NCI-H1417 treated with DMSO at 0.1 percent for 48 hours (cell line): Measurements from ENCODE around the gene PSMD5.
"Not testable (repeated sequence)": the region's sequence is repeated elsewhere in the genome, so short reads cannot be mapped to it uniquely, and the experiment has no call there.

ENCODE experiments used
- DNase-seq: peaks from one replicate; lab custom pipeline; 2025; lab: John Stamatoyannopoulos, UW

Gene PSMD5

DNA sequence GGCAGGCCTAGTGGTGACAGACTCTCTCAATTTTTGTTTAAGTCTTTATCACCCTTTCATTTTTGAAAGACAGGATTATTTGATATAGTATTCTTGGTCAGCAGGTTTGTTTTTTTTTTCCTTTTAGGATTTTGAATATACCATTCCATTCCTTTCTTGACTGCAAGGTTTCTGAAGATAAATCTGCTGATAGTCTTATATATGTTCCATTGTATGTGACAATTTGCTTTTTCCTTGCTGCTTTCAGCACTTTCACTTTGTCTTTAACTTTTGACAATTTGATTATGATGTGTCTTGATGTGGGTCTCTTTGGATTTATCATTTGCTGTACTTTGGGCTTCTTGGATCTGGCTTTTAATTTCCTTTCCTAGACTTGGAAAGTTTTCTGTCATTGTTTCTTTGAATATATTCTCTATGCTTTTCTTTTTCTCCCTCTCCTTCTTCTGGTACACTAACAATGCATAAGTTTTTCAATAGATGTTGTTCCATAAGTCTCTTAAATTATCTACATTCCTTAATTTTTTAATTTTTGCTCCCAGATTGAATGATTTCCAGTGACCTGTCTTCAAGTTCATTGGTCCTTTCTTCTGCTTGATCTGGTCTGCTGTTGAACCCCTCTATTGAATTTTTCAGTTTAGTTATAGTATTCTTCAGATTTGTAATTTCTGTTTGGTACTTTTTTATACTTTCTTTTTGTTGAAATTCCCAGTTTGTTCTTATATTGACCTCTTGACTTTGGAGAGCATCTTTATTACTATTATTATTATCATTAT lies 34.9 kb downstream of the PSMD5 start:
- DNase-seq, result no peak

DNA sequence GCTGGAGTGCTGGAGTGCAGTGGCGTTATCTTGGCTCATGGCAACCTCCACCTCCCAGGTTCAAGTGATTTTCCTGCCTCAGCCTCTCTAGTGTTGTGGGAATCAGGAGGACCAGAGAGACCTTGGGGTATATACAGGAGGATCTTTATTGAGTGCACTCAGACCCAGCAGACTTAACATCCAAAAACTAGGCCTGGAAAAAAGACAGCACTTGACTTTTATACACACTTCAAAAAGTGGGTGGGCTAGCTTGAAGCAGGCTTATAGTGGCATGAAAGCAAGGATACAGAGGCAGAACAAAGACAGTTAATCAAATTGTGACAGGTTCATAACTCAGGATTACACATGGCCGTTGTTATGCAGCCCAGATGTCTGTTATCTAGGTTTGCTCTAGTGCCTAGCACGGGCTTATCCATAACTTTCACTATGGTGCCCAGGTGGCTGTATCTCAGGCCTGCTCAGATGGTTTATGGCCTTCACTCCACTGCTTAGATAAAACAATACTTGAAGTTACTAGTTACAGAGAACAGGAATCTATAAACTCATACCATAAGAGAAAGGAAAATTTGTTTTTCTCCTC lies 37.8 kb downstream of the PSMD5 start:
- not testable (repeated sequence) for DNase-seq

DNA sequence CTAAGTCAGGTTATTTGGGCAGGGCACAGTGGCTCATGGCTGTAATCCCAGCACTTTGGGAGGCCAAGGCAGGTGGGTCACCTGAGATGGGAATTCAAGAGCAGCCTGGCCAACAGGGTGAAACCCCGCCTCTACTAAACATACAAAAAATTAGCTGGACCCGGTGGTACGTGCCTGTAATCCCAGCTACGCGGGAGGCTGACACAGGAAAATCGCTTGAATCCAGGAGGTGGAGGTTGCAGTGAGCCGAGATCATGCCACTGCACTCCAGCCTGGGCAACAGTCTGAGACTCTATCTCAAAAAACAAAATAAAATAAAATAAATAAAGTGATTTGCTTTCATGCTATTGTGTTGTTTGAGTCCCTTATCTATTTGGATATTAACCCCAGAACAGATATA lies 41.3 kb downstream of the PSMD5 start:
- DNase-seq, result no peak

DNA sequence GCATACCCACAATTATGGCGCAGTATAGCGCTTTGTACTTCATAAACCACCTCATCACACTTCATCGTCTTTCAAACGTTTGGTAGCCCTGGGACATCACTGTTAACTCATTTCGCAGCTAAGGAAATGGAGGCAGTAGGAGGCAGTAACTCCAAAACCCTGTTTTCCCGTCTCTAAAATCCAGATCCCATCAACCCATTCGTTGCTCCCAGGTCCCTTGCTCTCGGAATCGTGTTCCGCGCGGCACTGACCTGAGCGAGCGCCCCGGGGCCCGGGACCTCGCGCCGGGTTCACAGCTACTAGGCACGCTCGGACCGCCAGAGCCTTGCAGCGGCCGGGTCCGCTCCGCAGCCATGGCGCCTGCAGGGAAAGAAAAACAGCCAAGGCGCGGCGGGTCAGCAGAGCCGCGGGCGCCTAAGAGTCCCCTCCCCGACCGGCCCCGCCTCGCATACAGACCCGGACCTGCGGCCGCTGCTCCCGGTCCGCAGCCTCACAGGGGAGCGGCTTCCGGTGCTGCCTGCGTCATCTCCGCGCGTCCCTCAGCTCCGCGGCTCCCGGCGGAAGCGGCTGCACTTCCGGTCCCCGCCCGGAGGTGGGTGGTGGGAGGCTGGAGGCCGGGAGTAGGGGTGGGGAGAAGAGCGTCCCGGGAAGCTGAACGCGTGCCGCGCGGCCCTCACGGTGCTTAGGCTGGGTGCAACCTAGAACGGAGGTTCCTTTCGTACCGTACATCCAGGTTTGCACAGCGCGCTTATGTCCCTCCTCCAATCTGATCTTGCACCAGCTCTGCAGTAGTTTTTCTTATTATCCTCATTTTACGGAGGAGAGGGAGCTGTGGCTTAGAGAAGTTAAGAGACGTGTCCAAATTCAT lies 49.6 kb downstream of the PSMD5 start, which contains the start of gene FBXW2:
TSS of gene FBXW2 (minus strand) at position 519 of the 868 bp plus-strand sequence. CDS start 5,158 bp downstream, outside the sequence.
- peak; percentile 24 for DNase-seq

DNA sequence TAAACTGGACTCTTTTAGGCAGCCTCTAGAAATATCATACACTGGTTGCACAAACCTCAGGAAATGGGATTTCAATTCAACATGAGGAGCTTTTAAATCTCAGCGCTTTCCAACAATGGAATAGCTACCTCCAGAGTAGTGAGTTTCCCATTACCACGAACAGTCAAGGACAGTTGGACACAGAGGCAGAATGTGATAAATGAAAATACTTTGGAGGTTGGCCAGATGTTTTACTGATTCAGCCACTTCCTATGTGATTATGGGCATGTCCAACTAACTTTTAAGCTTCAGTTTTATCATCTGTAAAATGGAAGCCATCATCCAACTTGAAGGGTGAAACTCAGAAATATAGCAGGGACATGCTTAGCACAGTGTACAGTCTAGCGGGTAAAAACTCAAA lies 51.6 kb downstream of the PSMD5 start:
- no peak for DNase-seq

DNA sequence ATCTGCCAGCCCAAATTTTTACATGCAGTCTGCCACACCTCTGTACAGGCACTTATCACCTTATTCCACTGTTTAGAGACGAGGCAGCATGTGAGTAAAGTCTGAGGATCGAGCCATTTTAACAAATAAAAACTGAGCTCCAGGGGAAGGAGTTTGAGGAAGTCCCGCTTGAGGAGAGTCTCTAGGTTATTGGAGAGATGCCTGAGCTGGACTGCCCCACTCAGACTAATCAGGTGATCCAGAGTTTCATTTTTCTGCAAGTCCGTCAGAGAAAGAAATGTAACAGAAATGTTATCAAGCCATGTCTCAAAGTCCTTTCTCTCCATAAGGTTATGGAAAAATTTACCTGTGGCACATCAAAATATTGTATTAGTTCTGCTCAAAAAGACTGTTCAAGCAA lies 54.8 kb downstream of the PSMD5 start:
- no peak for DNase-seq

DNA sequence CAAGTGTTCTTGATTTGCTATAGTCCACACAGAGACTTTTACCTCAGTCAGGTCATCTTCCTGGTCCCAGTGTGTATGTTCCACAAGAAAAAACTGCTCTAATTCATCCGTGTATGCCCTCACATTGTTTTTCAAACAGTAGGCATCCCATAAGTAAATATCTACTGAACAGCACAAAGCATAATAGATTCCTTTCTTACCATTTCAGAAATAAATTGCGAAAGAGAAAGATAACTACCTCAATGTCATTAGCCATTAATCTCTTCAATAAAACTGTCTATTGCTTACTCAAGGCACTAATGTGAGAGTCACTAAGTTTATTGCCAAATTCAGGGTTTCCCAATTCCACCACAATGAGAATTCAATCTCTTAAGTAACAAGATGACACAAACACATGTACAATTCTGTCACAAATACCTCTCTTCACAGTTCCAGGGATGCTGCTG lies 59.1 kb downstream of the PSMD5 start:
- no peak for DNase-seq

DNA sequence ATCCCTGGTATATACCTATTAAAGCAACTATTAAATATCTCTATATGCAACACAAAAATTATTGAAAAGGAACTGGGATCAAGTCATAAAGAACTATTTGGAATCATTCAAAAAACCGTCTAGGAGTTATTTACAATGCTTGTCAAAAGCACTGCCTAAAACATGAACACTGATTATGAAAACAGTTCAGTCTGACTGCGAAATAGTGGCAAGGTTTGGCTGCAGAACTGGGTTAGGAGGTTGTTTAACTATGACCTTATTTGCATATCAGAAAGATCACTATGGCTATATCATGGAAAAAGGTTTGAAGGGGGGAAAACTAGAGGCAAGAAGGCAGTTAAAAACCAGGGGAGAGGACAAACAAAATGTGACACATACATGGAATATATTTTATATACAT lies 61.5 kb downstream of the PSMD5 start:
- DNase-seq, result no peak

DNA sequence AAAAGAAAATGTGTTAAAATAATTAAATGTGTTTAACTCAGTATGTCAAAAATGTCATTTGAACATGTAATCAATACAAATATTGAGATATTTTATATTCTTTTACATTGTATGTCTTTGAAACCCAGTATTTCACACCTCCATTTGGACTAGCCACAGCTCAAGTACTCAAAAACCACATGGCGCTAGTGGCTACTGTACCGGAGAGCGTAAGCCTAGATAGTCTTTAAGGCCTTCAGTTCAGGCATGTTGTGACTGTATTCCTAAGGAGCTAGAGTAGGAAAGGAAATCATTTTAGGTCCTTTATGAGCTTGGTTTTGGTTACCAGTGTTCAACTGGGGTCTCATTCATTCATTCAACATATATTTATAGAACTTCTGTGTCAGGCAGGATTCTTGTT lies 62.4 kb downstream of the PSMD5 start:
- DNase-seq, result no peak

DNA sequence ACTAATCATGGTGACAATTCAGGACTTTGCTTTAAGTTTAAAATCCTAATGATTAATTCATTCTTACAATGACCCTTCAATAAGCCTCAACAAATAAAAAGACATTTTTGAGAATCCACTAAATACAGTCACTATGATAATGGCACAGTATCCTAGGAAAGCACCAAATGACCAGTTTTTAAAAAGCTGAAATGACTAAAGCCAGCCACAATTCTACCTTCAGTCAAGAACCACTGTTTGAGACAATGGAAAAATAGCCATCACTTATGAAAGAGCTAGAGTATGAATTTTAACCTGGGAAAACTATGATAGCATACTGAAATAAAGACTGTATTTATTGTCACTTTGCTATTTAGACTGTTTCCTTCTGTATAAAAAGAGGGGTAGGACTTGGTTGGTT lies 63.5 kb downstream of the PSMD5 start:
- no peak for DNase-seq

DNA sequence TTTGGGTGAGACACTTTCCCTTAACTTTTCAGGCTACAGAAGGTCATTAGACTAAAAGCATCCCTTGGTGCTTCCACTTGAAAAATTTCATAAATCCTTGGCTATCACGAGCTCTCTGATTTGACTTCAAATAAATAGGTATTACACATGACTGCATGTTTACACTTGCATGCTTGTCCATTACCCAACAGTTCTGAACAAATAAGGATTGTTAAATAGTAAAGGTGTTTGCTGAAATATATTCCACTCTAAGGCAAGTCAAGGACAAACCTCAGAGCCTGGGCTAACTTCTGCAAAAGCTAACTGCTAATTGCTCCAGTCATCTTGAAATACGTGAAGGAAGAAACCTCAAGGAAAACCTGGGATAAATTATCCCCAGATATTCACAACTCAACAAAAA lies 64.0 kb downstream of the PSMD5 start:
- no peak for DNase-seq

DNA sequence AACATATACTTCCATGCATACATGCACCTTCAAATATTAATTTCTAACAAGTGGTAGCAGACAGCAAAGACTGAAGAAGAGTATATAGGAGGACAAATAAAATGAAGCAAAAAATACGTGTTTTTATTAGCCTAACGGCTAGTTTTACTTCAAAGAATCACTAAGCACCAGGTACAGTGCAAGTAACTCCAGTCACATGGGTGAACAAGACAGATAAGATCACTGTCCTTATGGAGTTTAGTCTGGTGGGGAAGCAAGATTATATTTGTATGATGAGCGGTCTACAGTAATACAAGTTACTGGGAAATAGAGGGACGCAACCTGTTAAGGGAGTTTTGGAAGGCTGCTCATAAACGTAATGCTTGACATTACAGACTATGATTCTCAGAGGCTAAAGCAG lies 65.5 kb downstream of the PSMD5 start:
- no peak for DNase-seq

DNA sequence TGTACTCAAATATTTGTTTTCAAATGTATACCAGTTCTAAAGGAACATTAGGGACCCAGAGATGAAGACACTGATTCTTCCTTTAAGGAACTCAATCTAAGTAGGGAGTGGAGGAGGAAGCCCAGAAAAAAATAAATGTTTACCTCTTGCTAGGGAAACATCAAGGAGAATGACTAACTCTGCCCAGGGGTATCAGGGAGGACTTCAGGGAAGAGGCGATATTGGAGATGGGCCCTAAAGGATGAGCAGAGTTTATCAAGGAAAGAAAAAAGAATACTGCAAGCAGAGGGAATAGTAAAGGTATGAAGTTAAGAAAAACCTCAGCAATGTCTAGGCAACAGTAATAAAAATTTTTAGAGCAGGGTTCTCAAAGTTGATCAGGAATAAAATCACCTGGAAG lies 65.9 kb downstream of the PSMD5 start:
- DNase-seq, result no peak

DNA sequence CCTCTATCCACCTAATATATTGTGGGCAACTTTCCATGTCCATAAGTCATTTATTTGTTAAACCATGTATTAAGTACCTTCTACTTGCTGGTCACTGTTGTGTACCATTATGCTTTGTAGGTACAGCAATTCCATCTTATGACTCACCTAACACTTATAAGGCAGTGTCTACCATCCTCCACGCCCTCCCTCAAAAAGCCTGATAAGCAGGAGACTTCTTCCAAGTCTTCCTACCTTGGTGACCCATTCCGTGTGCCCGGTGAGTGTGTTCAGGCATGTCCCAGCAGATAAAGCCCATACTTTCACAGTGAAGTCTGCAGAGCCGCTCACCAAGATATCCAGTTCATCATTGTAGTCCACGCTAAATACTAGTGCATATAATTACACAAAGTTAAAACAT lies 66.9 kb downstream of the PSMD5 start:
- DNase-seq, result no peak

DNA sequence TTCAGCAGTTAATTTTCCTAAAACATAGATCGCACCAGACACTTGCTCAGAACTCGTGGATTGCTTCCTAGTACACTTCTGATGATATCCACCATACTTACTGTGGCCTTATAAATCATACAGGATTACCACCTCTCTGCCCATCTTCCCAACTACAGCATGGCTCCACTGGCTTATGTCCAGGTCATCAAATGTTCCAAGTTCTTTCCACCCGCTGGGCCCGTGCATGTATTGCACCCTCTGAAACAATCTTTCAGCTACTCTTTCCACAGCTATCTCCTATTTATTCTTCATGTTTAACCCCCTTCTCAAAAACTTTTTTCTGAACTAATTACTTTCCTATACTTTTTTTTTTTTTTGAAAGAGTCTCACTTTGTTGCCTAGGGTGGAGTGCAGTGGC lies 68.0 kb downstream of the PSMD5 start:
- no peak for DNase-seq

DNA sequence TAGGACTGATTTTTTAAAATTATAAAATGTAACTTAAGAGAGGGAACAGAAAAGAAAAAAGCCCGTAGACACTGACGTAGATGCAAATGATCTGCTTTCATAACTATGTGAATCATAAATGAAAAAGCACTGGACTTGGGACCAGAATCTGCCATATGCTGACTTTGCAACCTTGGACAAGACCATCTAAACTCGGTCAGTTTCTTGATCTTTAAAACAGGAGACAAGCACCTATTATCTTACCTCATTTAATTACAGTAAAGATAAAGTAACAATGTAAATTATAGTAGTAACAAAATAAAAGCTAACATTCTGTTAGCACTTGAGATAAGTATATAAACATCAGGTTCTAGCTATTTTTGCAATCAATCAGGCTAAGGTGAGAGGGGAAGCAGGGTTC lies 69.5 kb downstream of the PSMD5 start:
- DNase-seq, result no peak

DNA sequence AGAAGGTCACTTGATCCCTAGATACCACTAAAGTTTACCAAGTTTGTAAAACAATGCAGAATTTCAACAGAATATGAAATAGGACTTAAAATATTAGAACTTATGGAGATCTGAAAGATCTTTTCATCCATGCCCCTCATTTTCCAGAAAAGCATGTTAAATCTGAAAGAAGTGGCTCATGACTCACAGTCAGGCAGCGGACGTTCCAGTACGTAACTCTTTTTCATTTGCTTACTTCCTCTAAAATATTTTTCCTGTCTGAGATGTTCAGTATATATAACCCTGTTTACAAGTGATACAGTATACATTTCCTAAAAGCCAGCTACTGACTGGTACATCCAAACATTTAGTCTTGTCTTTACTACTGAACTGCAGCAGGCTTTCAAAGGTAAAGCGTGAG lies 71.8 kb downstream of the PSMD5 start:
- DNase-seq, result no peak

DNA sequence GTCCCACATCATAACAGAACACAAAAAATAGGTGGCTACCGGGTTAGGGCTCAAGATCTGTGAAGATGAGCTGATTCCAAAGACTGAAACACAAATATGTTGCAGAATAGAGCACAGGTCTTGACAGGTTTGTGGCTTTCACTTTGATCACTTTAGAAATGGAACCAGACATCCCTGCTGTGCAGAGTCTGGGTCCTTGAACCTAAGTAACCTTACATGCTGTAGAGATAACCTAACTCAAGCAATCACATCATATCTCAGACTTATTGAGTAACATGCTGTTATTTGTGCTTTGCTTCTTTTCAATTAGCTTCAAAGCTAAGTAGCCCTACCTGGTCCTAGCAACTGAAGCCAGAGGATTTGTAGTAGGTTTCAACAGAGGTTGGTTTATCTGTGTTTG lies 73.8 kb downstream of the PSMD5 start:
- no peak for DNase-seq

DNA sequence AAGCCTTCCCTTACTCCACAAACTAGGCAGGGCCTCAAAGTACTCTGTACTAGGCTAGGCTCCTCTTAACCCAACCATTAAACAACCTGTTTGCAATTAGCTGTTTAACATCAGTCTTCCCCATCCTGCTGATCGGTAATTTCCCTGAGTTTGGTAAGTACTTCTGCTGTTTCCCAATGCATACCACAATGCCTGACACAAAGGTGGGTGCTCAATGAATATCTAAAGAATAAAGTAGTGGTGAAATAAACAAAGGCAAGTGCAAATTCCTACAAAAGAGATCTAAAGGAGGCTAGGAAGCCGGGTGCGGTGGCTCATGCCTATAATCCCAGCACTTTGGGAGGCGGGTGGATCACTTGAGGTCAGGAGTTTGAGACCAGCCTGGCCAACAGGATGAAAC lies 74.5 kb downstream of the PSMD5 start:
- no peak for DNase-seq

DNA sequence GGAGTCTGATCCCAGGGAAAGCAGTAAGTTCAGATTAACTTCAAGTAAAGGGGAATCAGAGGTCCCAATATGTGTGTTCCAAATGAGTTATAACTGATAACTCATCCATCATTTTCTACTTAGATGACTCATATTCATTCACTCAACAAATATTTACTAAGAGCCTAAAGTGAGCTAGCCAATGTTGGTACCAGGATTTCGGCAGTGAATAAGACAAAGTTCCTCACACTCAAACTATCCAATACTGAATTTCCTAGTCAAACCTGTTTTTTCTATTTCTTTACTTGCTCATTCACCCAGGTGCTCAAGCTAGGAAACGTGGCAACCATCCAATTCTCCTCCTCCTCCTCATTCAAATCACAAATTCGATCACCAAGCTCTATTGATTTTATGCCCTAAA lies 75.3 kb downstream of the PSMD5 start:
- no peak for DNase-seq
